ENCODE data around the gene POLR2L.

Gene POLR2L

DNA sequence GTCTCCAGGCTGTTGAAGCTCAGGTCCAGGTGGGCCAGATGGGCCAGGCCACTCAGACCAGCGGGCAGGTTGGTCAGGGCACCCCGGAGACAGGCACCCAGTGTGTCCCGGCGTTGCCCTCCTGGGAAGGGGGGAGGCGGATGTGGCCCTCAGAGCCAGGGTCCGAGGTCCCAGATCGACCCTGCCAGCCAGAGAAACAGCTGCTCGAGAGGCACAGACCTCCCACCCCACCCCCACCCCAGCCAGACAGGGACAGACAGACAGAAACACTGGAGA lies 38.9 kb downstream of the POLR2L start:
- no peak overlapping the region for H3K27ac ChIP-seq
- H3K4me3 ChIP-seq (ENCODE audit: low read depth in 1 of 2, low read length in 1 of 2) = no peak overlapping the region

DNA sequence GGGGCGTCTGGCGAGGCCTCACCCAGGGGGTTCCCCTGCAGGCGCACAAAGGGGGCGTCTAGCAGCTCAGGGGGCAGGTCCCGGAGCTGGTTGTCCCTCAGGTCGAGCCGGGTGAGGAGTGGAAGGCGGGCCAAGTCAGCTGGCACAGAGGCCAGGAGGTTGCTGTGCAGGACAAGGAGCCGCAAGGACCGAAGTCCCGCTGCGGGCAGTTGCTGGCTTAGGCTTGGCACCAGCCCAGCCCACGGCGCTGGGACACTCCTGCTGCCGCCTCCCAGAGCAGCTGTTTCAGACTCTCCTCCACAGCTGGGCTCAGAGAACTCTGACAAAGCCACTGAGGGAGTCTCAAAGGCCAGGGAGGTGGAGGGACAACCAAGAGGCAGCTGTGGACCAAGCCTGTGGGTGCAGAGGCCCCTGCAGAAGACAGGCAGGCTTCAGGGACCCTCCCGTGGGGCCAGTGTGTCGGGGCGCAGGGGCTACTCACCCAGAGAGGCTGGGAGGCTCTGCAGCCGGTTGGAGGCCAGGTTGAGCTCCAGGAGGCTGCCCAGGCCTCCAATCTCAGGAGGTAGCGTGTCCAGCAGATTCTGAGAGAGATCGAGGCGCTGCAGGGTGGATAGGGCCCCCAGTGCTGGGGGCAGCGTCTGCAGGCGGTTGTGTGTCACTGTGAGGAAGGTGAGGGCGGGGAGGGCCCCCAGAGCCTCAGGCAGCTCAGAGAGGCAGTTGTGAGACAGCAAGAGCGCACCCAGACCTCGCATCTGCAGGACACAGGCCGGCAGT lies 39.4 kb downstream of the POLR2L start:
- Histone ChIP-seq H3K27me3 (no peaks in the 10 kb centered on the region), H3K4me1 (ENCODE audit: control insufficient read depth in 1 of 2, insufficient read depth in 1 of 2, low read depth in 1 of 2, low read length in 1 of 2) (peaks cover 19 to 31% of the 10 kb centered on the region in 2 experiments), H3K27ac (no peak overlapping the region), H3K9me3 (no peaks in the 10 kb centered on the region), H3K4me3 (ENCODE audit: low read depth in 1 of 2, low read length in 1 of 2) (no peak overlapping the region), H3K36me3 (no peaks in the 10 kb centered on the region)
- TF ChIP-seq, protein P1, sequence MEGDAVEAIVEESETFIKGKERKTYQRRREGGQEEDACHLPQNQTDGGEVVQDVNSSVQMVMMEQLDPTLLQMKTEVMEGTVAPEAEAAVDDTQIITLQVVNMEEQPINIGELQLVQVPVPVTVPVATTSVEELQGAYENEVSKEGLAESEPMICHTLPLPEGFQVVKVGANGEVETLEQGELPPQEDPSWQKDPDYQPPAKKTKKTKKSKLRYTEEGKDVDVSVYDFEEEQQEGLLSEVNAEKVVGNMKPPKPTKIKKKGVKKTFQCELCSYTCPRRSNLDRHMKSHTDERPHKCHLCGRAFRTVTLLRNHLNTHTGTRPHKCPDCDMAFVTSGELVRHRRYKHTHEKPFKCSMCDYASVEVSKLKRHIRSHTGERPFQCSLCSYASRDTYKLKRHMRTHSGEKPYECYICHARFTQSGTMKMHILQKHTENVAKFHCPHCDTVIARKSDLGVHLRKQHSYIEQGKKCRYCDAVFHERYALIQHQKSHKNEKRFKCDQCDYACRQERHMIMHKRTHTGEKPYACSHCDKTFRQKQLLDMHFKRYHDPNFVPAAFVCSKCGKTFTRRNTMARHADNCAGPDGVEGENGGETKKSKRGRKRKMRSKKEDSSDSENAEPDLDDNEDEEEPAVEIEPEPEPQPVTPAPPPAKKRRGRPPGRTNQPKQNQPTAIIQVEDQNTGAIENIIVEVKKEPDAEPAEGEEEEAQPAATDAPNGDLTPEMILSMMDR (IDR thresholded peaks at IDR 0.05) = no peak

More for the DNA sequence above, 38.9 kb downstream of the POLR2L start:
- Histone ChIP-seq H3K27me3 (no peaks in the 10 kb centered on the region), H3K36me3 (no peaks in the 10 kb centered on the region), H3K9me3 (no peaks in the 10 kb centered on the region), H3K4me1 (ENCODE audit: control insufficient read depth in 1 of 2, insufficient read depth in 1 of 2, low read depth in 1 of 2, low read length in 1 of 2) (peaks cover 20 to 28% of the 10 kb centered on the region in 2 experiments)
- TF ChIP-seq, protein P1 (IDR thresholded peaks at IDR 0.05) = no peak

DNA sequence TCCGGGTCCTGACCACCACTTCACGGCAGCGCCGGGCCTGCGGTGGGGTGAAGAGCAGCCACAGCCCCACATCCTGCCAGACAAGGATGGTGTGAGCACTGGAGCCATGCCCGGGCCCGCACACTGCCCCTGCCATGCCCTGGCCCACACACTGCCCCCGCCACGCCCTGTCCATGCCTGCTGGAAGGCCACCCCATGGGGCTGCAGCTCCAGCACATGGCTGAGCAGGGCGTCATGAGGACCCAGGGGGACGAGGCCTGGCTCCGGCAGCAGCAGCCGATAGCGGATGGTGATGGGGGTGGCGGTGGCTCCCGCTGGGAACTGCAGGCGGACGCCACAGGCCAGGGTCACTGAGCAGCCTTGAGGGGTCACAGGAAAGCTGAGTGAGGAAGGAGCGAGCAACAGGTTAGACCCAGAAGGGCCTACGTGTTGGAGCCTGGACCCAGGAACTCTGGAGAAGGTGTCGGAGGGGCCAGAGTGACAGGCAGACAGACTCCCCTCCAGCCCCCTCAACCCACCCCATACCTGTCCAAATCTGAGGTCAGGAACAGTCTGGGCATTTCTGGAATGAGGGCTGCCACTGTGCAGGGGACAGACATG lies 40.2 kb downstream of the POLR2L start:
- Histone ChIP-seq H3K4me3 (ENCODE audit: low read depth in 1 of 2, low read length in 1 of 2) (no peak overlapping the region), H3K4me1 (ENCODE audit: control insufficient read depth in 1 of 2, insufficient read depth in 1 of 2, low read depth in 1 of 2, low read length in 1 of 2) (peaks cover 27 to 38% of the 10 kb centered on the region in 2 experiments)
- TF ChIP-seq, protein P1 (IDR thresholded peaks at IDR 0.05) = no peak

DNA sequence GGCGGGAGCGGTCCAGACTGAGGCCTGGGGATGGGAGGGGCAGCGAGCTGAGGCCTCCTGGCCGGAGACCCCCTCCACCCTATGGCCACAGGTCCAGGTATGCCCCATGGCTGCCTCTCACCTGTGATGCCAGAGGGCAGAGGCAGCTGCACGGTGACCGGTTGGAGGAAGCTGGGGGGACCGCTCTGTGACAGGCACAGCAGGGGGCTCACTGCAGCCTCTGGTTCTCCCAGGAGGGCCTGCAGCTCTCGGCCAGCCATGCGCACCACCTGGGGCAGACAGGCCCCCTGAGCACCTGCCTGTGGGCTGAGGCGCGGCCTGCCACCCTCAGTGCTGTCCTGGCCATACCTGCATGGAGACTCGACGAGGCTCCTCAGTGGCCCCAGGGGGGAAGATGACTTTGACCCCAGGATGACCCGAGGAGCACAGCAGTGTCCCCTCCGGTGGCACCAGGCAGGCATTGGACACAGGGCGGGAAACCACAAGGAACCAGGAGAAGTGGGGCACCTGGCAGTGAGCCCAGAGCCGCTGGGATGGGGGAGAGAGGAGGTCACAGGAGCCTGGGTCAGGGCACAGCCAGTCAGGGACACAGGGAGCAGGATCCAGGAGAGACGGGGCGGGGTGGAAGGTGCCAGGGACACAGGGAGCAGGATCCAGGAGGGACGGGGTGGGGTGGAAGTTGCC lies 41.1 kb downstream of the POLR2L start:
- Histone ChIP-seq H3K36me3 (no peaks in the 10 kb centered on the region), H3K27ac (no peak overlapping the region), H3K4me1 (ENCODE audit: control insufficient read depth in 1 of 2, insufficient read depth in 1 of 2, low read depth in 1 of 2, low read length in 1 of 2) (peaks cover 36 to 47% of the 10 kb centered on the region in 2 experiments), H3K4me3 (ENCODE audit: low read depth in 1 of 2, low read length in 1 of 2) (no peak overlapping the region), H3K27me3 (no peaks in the 10 kb centered on the region), H3K9me3 (no peaks in the 10 kb centered on the region)
- TF ChIP-seq, protein P1 (IDR thresholded peaks at IDR 0.05) = no peak

More for the DNA sequence above, 40.2 kb downstream of the POLR2L start:
- Histone ChIP-seq H3K27ac (no peak overlapping the region), H3K36me3 (no peaks in the 10 kb centered on the region), H3K27me3 (no peaks in the 10 kb centered on the region), H3K9me3 (no peaks in the 10 kb centered on the region)

DNA sequence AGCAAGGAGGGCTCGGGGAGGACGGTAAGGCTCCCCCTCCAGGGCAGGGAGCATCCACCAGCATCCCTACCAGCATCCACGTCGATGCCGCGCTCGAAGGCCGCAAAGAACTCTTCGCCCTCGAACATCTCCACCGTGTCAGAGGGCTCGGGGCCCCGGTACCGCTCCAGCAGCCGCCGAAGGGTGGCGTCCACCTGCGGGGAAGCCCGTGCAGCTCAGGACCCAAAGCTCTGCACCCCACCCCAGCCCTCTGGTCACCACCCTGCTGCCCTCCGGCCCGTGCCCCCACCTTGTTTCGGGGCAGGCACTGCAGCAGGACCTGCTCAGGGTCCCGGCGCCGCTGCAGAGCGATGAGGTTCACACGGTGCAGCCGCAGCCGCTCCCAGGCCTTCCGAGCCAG lies 41.9 kb downstream of the POLR2L start:
- Histone ChIP-seq H3K27ac (no peak overlapping the region), H3K4me1 (ENCODE audit: control insufficient read depth in 1 of 2, insufficient read depth in 1 of 2, low read depth in 1 of 2, low read length in 1 of 2) (peaks cover 39 to 49% of the 10 kb centered on the region in 2 experiments), H3K4me3 (ENCODE audit: low read depth in 1 of 2, low read length in 1 of 2) (no peak overlapping the region), H3K27me3 (no peaks in the 10 kb centered on the region), H3K9me3 (no peaks in the 10 kb centered on the region), H3K36me3 (no peaks in the 10 kb centered on the region)
- TF ChIP-seq, protein P1 (IDR thresholded peaks at IDR 0.05) = no peak

All from neutrophil (primary cell).